ENCODE results near the gene MID1IP1.

MID1IP1 gene

GRCh38 chrX:38850807-38851544, 49.7 kb downstream of the MID1IP1 start:
- no peak for TF ChIP-seq ZFX (IDR thresholded peaks at IDR 0.05; ENCODE audit: borderline replicate concordance)
- no peak for TF ChIP-seq CTCF (IDR thresholded peaks at IDR 0.05)
- no peak overlapping the region for H3K27ac ChIP-seq

GRCh38 chrX:38854305-38854704, 53.0 kb downstream of the MID1IP1 start:
- no peak for TF ChIP-seq ZFX (IDR thresholded peaks at IDR 0.05; ENCODE audit: borderline replicate concordance)
- TF ChIP-seq CTCF (IDR thresholded peaks at IDR 0.05): no peak

More at GRCh38 chrX:38854305-38854704, 53.0 kb downstream of the MID1IP1 start:
- no peak overlapping the region for H3K27ac ChIP-seq
